Aorta (tissue), 5 donors: ENCODE measurements around the gene ESPNL. TPM values are rescaled to one million over a fixed set of nuclear protein-coding genes. Genes with fewer than 3 reads are reported as not detected.

ENCODE experiments used
- ATAC-seq: fragments of 200-7000 bp; cut with Tn5 transposase; one replicate; pipeline ENCODE4 v1.9.1; 2022; ENCODE audit warnings: moderate library complexity; ENCODE audit not compliant: low FRiP score
- DNase-seq, 2 donors: peaks; one replicate each; pipeline ENCODE4 v3.0.0-alpha.2; 2020
- H3K27ac ChIP-seq, 2 donors: one replicate each; pipeline ENCODE4 v1.5.1; 2013; ENCODE audit warnings: low read length in 2 of 2, mild to moderate bottlenecking in 2 of 2, moderate library complexity in 2 of 2, control low read depth in 1 of 2, inconsistent platforms in 1 of 2, low read depth in 1 of 2
- H3K27me3 ChIP-seq, 2 donors: one replicate each; pipeline ENCODE4 v1.6.1; 2013; ENCODE audit warnings: control low read depth in 1 of 2, low read length in 1 of 2, mild to moderate bottlenecking in 1 of 2, moderate library complexity in 1 of 2; ENCODE audit not compliant: insufficient read depth in 2 of 2, control insufficient read depth in 1 of 2
- H3K36me3 ChIP-seq, 2 donors: one replicate each; pipeline ENCODE4 v1.6.1; 2013; ENCODE audit warnings: control low read depth in 1 of 2, low read length in 1 of 2, mild to moderate bottlenecking in 1 of 2; ENCODE audit not compliant: insufficient read depth in 2 of 2, control insufficient read depth in 1 of 2
- H3K4me1 ChIP-seq, 2 donors: one replicate each; pipeline ENCODE4 v1.6.1; 2013; ENCODE audit warnings: low read length in 2 of 2, control low read depth in 1 of 2, mild to moderate bottlenecking in 1 of 2, moderate library complexity in 1 of 2; ENCODE audit not compliant: insufficient read depth in 2 of 2, control insufficient read depth in 1 of 2
- H3K4me3 ChIP-seq, 2 donors: one replicate each; pipeline ENCODE4 v1.5.1; 2013; ENCODE audit warnings: low read length in 2 of 2, control low read depth in 1 of 2, mild to moderate bottlenecking in 1 of 2
- H3K9me3 ChIP-seq: one replicate; pipeline ENCODE4 v1.6.1; 2013; ENCODE audit warnings: mild to moderate bottlenecking, low read length; ENCODE audit not compliant: control insufficient read depth
- WGBS, 2 donors: extraction: QIAGEN DNeasy Blood & Tissue Kit; methylation state at CpG; one replicate each; pipeline ENCODE4 v1.1.7; 2013; 5-methylcytosine and 5-hydroxymethylcytosine counted together
- intact Hi-C, 2 donors: fragments of 100-400 bp; cut with DNase I; formaldehyde crosslinking; loops; one replicate each; pipeline versions ENCODE4 v1.14.2 to v1.15.0; 2022
- polyA plus RNA-seq, 2 donors: library from polyadenylated mRNA; stranded (reverse); fragments of 200-250 nt; gene quantifications; one replicate each; pipeline ENCODE4 v1.2.3, GENCODE V29; 2013
- total RNA-seq, 2 donors: library from RNA; stranded (reverse); fragmentation: NEBNext Ultra II Directional; extraction: Animal tissue kit (Norgen Biotek cat#: 25700); gene quantifications; one replicate each; pipeline ENCODE4 v1.2.1, GENCODE V29; 2021
- donor health status: healthy with polysubstance abuse.
- donor health status: Bipolar disorder and iron deficiency.
- donor health status: DM: no; HTN: no; CAD: no.
- donor health status: DM: no; HTN: no; CAD: no.
- donor health status: DM: yes; HTN: yes; CAD: no.

ESPNL gene
- total and polyA plus RNA-seq, 4 donors: 0.20 TPM; not detected in 3

DNA sequence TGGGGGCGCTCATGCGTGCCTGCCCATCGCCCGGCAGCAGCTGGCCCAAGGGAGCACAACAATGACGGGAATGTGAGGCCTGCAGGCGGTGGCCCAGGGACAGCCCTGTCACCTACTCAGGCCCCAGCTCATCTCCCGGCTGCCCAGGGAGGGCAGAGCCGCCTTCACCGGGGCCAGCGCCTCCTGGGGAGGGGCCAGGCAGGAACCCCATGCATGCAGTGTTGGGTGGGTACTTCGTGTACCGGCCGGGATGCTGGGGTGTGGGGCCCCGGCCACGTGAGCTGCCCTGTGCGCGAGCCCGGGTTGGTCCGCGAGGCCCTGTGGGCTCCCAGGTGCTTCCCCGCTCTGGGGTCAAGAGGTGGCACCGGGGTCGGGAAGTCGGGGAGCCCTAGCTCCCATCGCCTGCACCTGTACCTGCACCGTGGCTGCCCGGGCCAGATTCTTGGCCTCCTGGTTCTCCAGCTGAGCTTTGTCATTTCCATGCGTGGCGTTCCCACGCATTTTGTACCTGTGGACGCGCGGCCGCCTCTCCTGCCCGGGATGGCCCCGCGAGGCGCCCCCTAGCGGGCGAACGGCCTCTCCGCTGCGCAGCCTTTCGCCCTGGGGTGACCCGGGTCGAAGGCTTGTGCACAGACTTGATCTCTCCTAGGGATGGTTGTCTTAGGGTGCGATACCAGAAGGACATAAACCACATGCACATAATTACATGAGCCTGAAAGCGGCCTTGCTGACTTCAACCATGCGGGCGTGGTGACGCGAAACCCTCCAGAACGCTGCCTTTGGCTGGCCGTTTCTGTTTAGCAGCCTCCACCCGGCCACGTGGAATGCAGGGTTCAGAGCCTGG, 39.3 kb downstream of the ESPNL start:
- Histone ChIP-seq H3K4me3 (peak overlapping the region; percentile 19 to 40), H3K4me1 (no peaks in the 10 kb centered on the region)
- intact Hi-C loops: loop anchor here (2.0 to 10.0 kb wide), 4 partner anchors 77 to 285 kb away; partner anchors contain the start of genes RAMP1 (in 2 of the 2) and SCLY (in 1 of the 2)

GRCh38 chr2:238140040-238140439, 39.9 kb downstream of the ESPNL start:
- 77 to 81% methylated on average over 7 of the region's 7 CpGs for WGBS, 2 donors
- ATAC-seq: no peak
- no peak for DNase-seq
- Histone ChIP-seq H3K4me3 (no peak overlapping the region), H3K4me1 (no peaks in the 10 kb centered on the region), H3K27ac (no peak overlapping the region), H3K36me3 (no peaks in the 10 kb centered on the region), H3K9me3 (no peaks in the 10 kb centered on the region), H3K27me3 (no peaks in the 10 kb centered on the region)
- intact Hi-C loops: loop anchor here (5.0 to 10.0 kb wide), 2 partner anchors 218 to 285 kb away; partner anchors contain the start of gene RAMP1 (in 1 of the 2)

More for the DNA sequence above, 39.3 kb downstream of the ESPNL start:
- WGBS, 2 donors: 34 to 48% methylated on average over 49 to 56 of the region's 56 CpGs
- ATAC-seq: peak; percentile 3
- no peak overlapping the region for H3K27ac ChIP-seq
- no peak for DNase-seq
- no peaks in the 10 kb centered on the region for H3K36me3 ChIP-seq
- H3K27me3 ChIP-seq: no peaks in the 10 kb centered on the region
- no peaks in the 10 kb centered on the region for H3K9me3 ChIP-seq

GRCh38 chr2:238140721-238141540, 40.8 kb downstream of the ESPNL start:
- Histone ChIP-seq H3K27ac (no peak overlapping the region), H3K4me1 (no peaks in the 10 kb centered on the region), H3K9me3 (no peaks in the 10 kb centered on the region), H3K36me3 (no peaks in the 10 kb centered on the region), H3K4me3 (no peak overlapping the region), H3K27me3 (no peaks in the 10 kb centered on the region)
- no peak for DNase-seq
- ATAC-seq: no peak
- intact Hi-C loops: loop anchor here (5.0 to 10.0 kb wide), 2 partner anchors 219 to 286 kb away; partner anchors contain the start of gene RAMP1 (in 1 of the 2)
- 92 to 96% methylated on average over 60 of the region's 60 CpGs for whole genome bisulfite sequencing, 2 donors

DNA sequence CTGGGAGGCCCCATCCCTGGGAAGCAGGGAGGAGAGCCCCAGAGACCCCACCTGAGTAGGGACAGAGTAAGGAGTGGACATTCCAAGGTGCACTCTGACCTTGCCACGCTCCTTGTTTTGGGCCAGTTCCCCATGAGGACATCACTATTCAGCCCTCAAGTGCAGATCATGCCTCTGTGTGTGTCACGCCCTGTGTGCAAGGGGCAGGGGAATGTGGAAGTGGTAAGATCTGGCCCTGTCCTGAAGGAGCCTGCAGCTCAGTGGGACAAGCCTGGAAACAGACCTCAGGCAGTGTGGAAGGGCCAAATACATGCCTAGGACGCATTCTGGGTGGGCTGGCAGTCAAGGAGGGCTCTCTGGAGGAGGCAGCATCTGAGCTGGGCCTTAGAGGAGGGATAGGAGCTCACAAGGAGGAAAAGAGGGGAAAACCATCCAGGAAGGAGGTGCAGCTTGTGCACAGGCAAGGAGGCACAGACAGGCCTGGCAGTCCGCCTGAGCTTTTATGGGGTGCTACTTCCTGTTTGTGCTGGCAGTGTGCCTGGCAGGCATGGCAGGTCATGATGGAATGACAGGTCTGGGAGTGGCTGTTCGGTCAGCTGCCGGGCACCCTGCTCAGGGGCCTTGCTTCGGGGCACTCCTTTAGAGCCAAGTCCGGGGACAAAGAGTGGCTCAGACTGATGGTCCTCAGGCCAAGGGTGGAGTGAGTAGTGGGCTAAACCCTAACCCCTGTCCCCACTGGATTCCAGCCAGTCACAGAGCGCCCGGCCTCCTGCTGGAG, 41.6 kb downstream of the ESPNL start:
- no peak overlapping the region for H3K27ac ChIP-seq

GRCh38 chr2:238142382-238143205, 42.5 kb downstream of the ESPNL start:
- Histone ChIP-seq H3K4me1 (no peaks in the 10 kb centered on the region), H3K36me3 (no peaks in the 10 kb centered on the region), H3K4me3 (no peak overlapping the region), H3K27me3 (no peaks in the 10 kb centered on the region), H3K9me3 (no peaks in the 10 kb centered on the region), H3K27ac (no peak overlapping the region)
- intact Hi-C loops: loop anchor here (5.0 to 10.0 kb wide), 2 partner anchors 220 to 288 kb away; partner anchors contain the start of gene RAMP1 (in 1 of the 2)
- DNase-seq: no peak
- no peak for ATAC-seq
- 67 to 74% methylated on average over 29 to 30 of the region's 30 CpGs for WGBS, 2 donors

More for the DNA sequence above, 41.6 kb downstream of the ESPNL start:
- intact Hi-C loops: loop anchor here (5.0 to 10.0 kb wide), 2 partner anchors 219 to 287 kb away; partner anchors contain the start of gene RAMP1 (in 1 of the 2)
- WGBS, 2 donors: 59 to 63% methylated on average over 10 of the region's 10 CpGs
- DNase-seq (no peak), ATAC-seq (no peak)
- H3K9me3 ChIP-seq: no peaks in the 10 kb centered on the region
- H3K4me3 ChIP-seq: no peak overlapping the region
- no peaks in the 10 kb centered on the region for H3K36me3 ChIP-seq
- no peaks in the 10 kb centered on the region for H3K4me1 ChIP-seq
- H3K27me3 ChIP-seq: no peaks in the 10 kb centered on the region

GRCh38 chr2:238143239-238143951, 43.3 kb downstream of the ESPNL start:
- WGBS, 2 donors: 27 to 51% methylated on average over 20 of the region's 20 CpGs
- Histone ChIP-seq H3K27ac (no peak overlapping the region), H3K4me1 (no peaks in the 10 kb centered on the region), H3K27me3 (no peaks in the 10 kb centered on the region), H3K36me3 (no peaks in the 10 kb centered on the region), H3K9me3 (no peaks in the 10 kb centered on the region), H3K4me3 (no peak overlapping the region)
- ATAC-seq (peak; percentile 26), DNase-seq (peak; percentile 74 to 90)
- intact Hi-C loops: loop anchor here (5.0 to 10.0 kb wide), 2 partner anchors 221 to 289 kb away; partner anchors contain the start of gene RAMP1 (in 1 of the 2)

DNA sequence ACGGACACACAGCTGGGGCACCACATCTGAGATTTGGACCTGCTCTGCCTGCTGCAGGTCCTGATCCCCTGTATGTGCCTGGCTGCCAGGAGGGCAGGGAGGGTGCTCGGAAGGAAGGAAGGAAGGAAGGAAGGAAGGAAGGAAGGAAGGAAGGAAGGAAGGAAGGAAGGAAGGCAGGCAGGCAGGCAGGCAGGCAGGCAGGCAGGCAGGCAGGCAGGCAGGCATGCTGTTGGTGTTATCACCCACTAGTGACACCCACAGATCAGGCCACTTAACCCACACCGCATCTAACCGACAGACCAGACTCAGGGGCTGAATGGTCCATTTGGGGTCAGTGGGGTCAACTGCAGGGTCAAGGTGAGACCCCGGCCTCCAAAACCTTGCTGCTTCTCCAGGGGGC, 44.1 kb downstream of the ESPNL start:
- no peak for DNase-seq
- Histone ChIP-seq H3K36me3 (no peaks in the 10 kb centered on the region), H3K9me3 (no peaks in the 10 kb centered on the region), H3K27me3 (no peaks in the 10 kb centered on the region), H3K4me3 (no peak overlapping the region), H3K27ac (no peak overlapping the region), H3K4me1 (no peaks in the 10 kb centered on the region)
- no peak for ATAC-seq
- intact Hi-C loops: loop anchor here (5.0 to 10.0 kb wide), 2 partner anchors 222 to 289 kb away; partner anchors contain the start of gene RAMP1 (in 1 of the 2)
- WGBS, 2 donors: 85 to 90% methylated on average over 5 of the region's 5 CpGs
